ENCODE results near the gene AP1M1. TPM values are rescaled to one million over a fixed set of nuclear protein-coding genes. Genes with fewer than 3 reads are reported as not detected.

Gene AP1M1
- total RNA-seq, 1 experiment from 2014 or later = 30.3 TPM

DNA sequence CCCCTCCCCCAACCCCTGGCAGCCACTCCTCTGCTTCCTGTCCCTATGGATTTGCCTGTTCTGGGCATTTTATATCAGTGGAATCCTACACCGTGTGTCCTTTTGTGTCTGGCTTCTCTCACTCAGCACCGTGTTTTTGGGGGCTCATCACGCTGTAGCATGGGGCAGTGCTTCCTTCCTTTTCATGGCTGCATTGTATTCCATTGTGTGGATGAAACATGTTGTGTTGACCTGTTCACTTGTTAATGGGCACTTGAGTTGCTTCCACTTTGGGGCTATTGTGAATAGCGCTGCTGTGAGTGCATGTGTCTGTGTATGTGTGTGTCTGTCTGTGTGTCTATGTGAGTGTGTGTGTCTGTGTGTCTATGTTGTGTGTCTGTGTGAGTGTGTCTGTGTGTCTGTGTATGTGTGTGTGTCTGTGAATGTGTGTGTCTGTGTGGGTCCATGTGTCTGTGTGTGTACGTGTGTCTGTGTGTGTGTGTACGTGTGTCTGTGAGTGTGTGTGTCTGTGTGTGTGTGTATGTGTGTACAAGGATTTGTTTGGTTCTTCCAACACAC, 57.2 kb downstream of the AP1M1 start:
- Histone ChIP-seq H3K27me3 (ENCODE audit: insufficient read depth, low read length) (no peaks in the 10 kb centered on the region), H3K27ac (ENCODE audit: insufficient read length, low read depth, low read length) (no peak overlapping the region), H3K79me1 (ENCODE audit: insufficient read depth, low read depth, low read length, poor library complexity, severe bottlenecking) (no peaks in the 10 kb centered on the region), H3K4me1 (ENCODE audit: insufficient read depth, low read length) (no peaks in the 10 kb centered on the region), H3K23ac (ENCODE audit: insufficient read length, low read depth, low read length) (no peak overlapping the region), H4K5ac (ENCODE audit: insufficient read length, low read depth, low read length) (no peak overlapping the region), H2BK20ac (ENCODE audit: low read depth, low read length, poor library complexity, severe bottlenecking) (no peak overlapping the region), H4K8ac (replicated peaks; ENCODE audit: insufficient read length, low read depth, low read length) (no peak overlapping the region), H2BK15ac (ENCODE audit: low read depth, low read length) (no peak overlapping the region), H3K9me3 (ENCODE audit: control insufficient read depth, low read depth, low read length) (no peaks in the 10 kb centered on the region), H4K20me1 (ENCODE audit: control insufficient read depth, insufficient read depth, insufficient read length) (no peaks in the 10 kb centered on the region), H3K23me2 (ENCODE audit: insufficient read length, low read depth, low read length, poor library complexity, severe bottlenecking) (no peaks in the 10 kb centered on the region), H2AFZ (ENCODE audit: low read length) (no peak overlapping the region), H3K18ac (ENCODE audit: insufficient read length, low read depth, low read length) (no peak overlapping the region), H3T11ph (ENCODE audit: low read length) (no peak overlapping the region), H3K79me2 (ENCODE audit: insufficient read depth, low read length) (no peaks in the 10 kb centered on the region), H3K9ac (ENCODE audit: extremely low read depth, insufficient read length, low read length) (no peak overlapping the region), H2BK120ac (ENCODE audit: low read depth, low read length, poor library complexity, severe bottlenecking) (no peak overlapping the region), H4K91ac (ENCODE audit: insufficient read length, low read depth, low read length) (no peak overlapping the region), H3K4ac (ENCODE audit: low read depth, low read length) (no peak overlapping the region), H2BK5ac (ENCODE audit: insufficient read length, low read length) (no peak overlapping the region), H3K56ac (ENCODE audit: insufficient read length, low read depth, low read length) (no peak overlapping the region), H3K14ac (ENCODE audit: insufficient read depth, low read length) (no peak overlapping the region), H2AK5ac (ENCODE audit: insufficient read length, low read length) (no peak overlapping the region), H3K4me2 (ENCODE audit: insufficient read depth, insufficient read length, low read length) (no peak overlapping the region), H2BK12ac (ENCODE audit: insufficient read length, low read depth, low read length) (no peak overlapping the region)
- TF ChIP-seq, protein P1, sequence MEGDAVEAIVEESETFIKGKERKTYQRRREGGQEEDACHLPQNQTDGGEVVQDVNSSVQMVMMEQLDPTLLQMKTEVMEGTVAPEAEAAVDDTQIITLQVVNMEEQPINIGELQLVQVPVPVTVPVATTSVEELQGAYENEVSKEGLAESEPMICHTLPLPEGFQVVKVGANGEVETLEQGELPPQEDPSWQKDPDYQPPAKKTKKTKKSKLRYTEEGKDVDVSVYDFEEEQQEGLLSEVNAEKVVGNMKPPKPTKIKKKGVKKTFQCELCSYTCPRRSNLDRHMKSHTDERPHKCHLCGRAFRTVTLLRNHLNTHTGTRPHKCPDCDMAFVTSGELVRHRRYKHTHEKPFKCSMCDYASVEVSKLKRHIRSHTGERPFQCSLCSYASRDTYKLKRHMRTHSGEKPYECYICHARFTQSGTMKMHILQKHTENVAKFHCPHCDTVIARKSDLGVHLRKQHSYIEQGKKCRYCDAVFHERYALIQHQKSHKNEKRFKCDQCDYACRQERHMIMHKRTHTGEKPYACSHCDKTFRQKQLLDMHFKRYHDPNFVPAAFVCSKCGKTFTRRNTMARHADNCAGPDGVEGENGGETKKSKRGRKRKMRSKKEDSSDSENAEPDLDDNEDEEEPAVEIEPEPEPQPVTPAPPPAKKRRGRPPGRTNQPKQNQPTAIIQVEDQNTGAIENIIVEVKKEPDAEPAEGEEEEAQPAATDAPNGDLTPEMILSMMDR (conservative IDR thresholded peaks at IDR 0.05) = no peak
- H3K9me3 Mint-ChIP-seq = peaks cover 0 to 2% of the 10 kb centered on the region in 2 experiments; a peak in 1 of 5 replicates
- H3K27me3 Mint-ChIP-seq (ENCODE audit: low read depth) = no peaks in the 10 kb centered on the region; the same call in 1 of the 2 replicates
- H3K36me3 Mint-ChIP-seq (ENCODE audit: insufficient read depth in 1 of 3, low read depth in 3 of 3) = no peaks in the 10 kb centered on the region
- H3K27ac Mint-ChIP-seq = no peak overlapping the region
- no peak for DNase-seq
- no peak overlapping the region for H3K4me3 Mint-ChIP-seq
- WGBS (ENCODE audit: extremely low coverage, insufficient read length, low lambda C conversion rate) = no CpG with 5 or more reads among the region's 6 CpGs
- H3K4me1 Mint-ChIP-seq = no peaks in the 10 kb centered on the region

All from H9 (cell line).